CD4-positive, alpha-beta memory T cell (primary cell): ENCODE measurements around the gene ERBB4. TPM values are rescaled to one million over a fixed set of nuclear protein-coding genes. Genes with fewer than 3 reads are reported as not detected.
A peak's percentile ranks its signal among the peaks of the same experiment; 100 is the strongest.
"Not testable (repeated sequence)": the region's sequence is repeated elsewhere in the genome, so short reads cannot be mapped to it uniquely, and the experiment has no call there.

Experiments
- CTCF ChIA-PET: fragments of 350-600 bp; sonication (Branson Sonifier 250); formaldehyde crosslinking; loops from one replicate; lab custom pipeline; 2021; ENCODE audit warnings: inconsistent platforms; ENCODE audit not compliant: partially characterized antibody; lab: Charles Lee
- POLR2A ChIA-PET: fragments of 350-600 bp; sonication (Branson Sonifier 250); formaldehyde crosslinking; loops from one replicate; lab custom pipeline; 2021; ENCODE audit not compliant: partially characterized antibody; lab: Charles Lee
- DNase-seq, 5 donors: peaks; one replicate each; pipeline versions ENCODE4 v3.0.0 to v3.0.0-alpha.2; 2020 to 2022; ENCODE audit warnings: mixed read lengths in 1 of 5
- H3K27ac ChIP-seq: one replicate; pipeline ENCODE4 v1.7.0; 2013; ENCODE audit warnings: low read depth, low read length
- H3K27me3 ChIP-seq: 2 replicates; pipeline ENCODE4 v1.7.0; 2013; ENCODE audit warnings: mild to moderate bottlenecking, low read length, moderate library complexity; ENCODE audit not compliant: insufficient read depth
- H3K36me3 ChIP-seq: 2 replicates; pipeline ENCODE4 v1.7.0; 2013; ENCODE audit warnings: mild to moderate bottlenecking, low read length, moderate library complexity; ENCODE audit not compliant: insufficient read depth
- H3K4me1 ChIP-seq: 2 replicates; pipeline ENCODE4 v1.7.0; 2013; ENCODE audit warnings: mild to moderate bottlenecking, low read length, moderate library complexity; ENCODE audit not compliant: insufficient read depth
- H3K4me3 ChIP-seq, 2 donors: one replicate each; pipeline ENCODE4 v1.7.0; 2013; ENCODE audit warnings: low read length in 2 of 2, mild to moderate bottlenecking in 1 of 2
- H3K9me3 ChIP-seq, 2 donors: one replicate each; pipeline ENCODE4 v1.7.0; 2013; ENCODE audit warnings: low read length in 2 of 2, control low read depth in 1 of 2; ENCODE audit not compliant: control insufficient read depth in 1 of 2
- H3K27ac Mint-ChIP-seq, 7 donors: one replicate each; pipeline ENCODE4 v1.8.0; 2020 to 2021; ENCODE audit warnings: mixed read lengths in 7 of 7, mild to moderate bottlenecking in 6 of 7, inconsistent platforms in 3 of 7, moderate library complexity in 3 of 7
- H3K27me3 Mint-ChIP-seq, 2 donors: one replicate each; pipeline ENCODE4 v1.8.0; 2020 to 2021; ENCODE audit warnings: mixed read lengths in 2 of 2
- H3K36me3 Mint-ChIP-seq, 2 donors: one replicate each; pipeline ENCODE4 v1.8.0; 2020 to 2021; ENCODE audit warnings: mixed read lengths in 2 of 2, inconsistent platforms in 1 of 2, mild to moderate bottlenecking in 1 of 2
- H3K4me1 Mint-ChIP-seq, 4 donors: one replicate each; pipeline ENCODE4 v1.8.0; 2020 to 2021; ENCODE audit warnings: mixed read lengths in 4 of 4, mild to moderate bottlenecking in 1 of 4
- H3K4me3 Mint-ChIP-seq, 8 donors: one replicate each; pipeline ENCODE4 v1.8.0; 2020 to 2021; ENCODE audit warnings: mixed read lengths in 8 of 8, mild to moderate bottlenecking in 7 of 8, moderate library complexity in 6 of 8, inconsistent platforms in 3 of 8
- H3K9me3 Mint-ChIP-seq, 8 donors: one replicate each; pipeline ENCODE4 v1.8.0; 2020 to 2021; ENCODE audit warnings: mixed read lengths in 8 of 8, mild to moderate bottlenecking in 5 of 8, inconsistent platforms in 3 of 8, moderate library complexity in 1 of 8
- intact Hi-C: fragments of 100-400 bp; cut with micrococcal nuclease; formaldehyde crosslinking; loops from one replicate; pipeline ENCODE4 v1.15.1; 2023
- polyA plus RNA-seq, 2 donors: library from polyadenylated mRNA; unstranded; fragments of 300-500 nt; fragmentation: Illumina TruSeq; gene quantifications; one replicate each; pipeline ENCODE4 v1.2.3, GENCODE V29; 2021
- total RNA-seq, 2 experiments: library from RNA; stranded (reverse); gene quantifications; one replicate each; pipeline ENCODE4 v1.2.3, GENCODE V29; 2021

ERBB4 gene
- total and polyA plus RNA-seq, 4 experiments from 2014 or later, result not detected

GRCh38 chr2:211611061-211611518, 927.5 kb downstream of the ERBB4 start:
- ChIA-PET CTCF (no interaction called here), POLR2A (no interaction called here)
- H3K4me3 ChIP-seq, result peak overlapping the region in 1 of 2 donors; percentile 26
- peak in 4 of 5 donors; percentile 22 to 26 (median 22) for DNase-seq
- intact Hi-C loops, result no loop called here
- H3K27me3 ChIP-seq, result no peaks in the 10 kb centered on the region
- peak overlapping the region; percentile 62 to 88 (median 81) for H3K27ac Mint-ChIP-seq
- H3K4me1 ChIP-seq, result no peaks in the 10 kb centered on the region
- H3K4me3 Mint-ChIP-seq, result peak overlapping the region; percentile 50 to 87 (median 81)
- H3K9me3 Mint-ChIP-seq, result peaks cover 0 to 5% (median 0%) of the 10 kb centered on the region in 8 donors
- no peak overlapping the region for H3K27ac ChIP-seq
- H3K4me1 Mint-ChIP-seq, result peaks cover 0 to 6% (median 2%) of the 10 kb centered on the region in 4 donors
- H3K36me3 Mint-ChIP-seq, result no peaks in the 10 kb centered on the region
- no peaks in the 10 kb centered on the region for H3K9me3 ChIP-seq
- H3K27me3 Mint-ChIP-seq, result no peaks in the 10 kb centered on the region
- H3K36me3 ChIP-seq, result no peaks in the 10 kb centered on the region

- no peaks in the 10 kb centered on the region for H3K4me1 ChIP-seq
- intact Hi-C loops, result no loop called here
- Mint-ChIP-seq H3K36me3 (no peaks in the 10 kb centered on the region), H3K4me3 (no peak overlapping the region), H3K27ac (peak overlapping the region in 4 of 7 donors; percentile 8 to 37 (median 20)), H3K27me3 (no peaks in the 10 kb centered on the region), H3K4me1 (peaks cover 0 to 6% (median 2%) of the 10 kb centered on the region in 4 donors), H3K9me3 (peaks cover 0 to 5% (median 0%) of the 10 kb centered on the region in 8 donors)
- H3K27ac ChIP-seq, result no peak overlapping the region
- no peaks in the 10 kb centered on the region for H3K9me3 ChIP-seq
- ChIA-PET POLR2A (no interaction called here), CTCF (no interaction called here)
- H3K36me3 ChIP-seq, result no peaks in the 10 kb centered on the region
- no peak overlapping the region for H3K4me3 ChIP-seq
- no peak for DNase-seq
- no peaks in the 10 kb centered on the region for H3K27me3 ChIP-seq
These were observed 929.5 kb downstream of the ERBB4 start for GRCh38 chr2:211609127-211609526.

- ChIA-PET POLR2A (no interaction called here), CTCF (no interaction called here)
- Histone ChIP-seq H3K27me3 (no peaks in the 10 kb centered on the region), H3K27ac (no peak overlapping the region), H3K4me3 (no peak overlapping the region), H3K9me3 (no peaks in the 10 kb centered on the region), H3K4me1 (no peaks in the 10 kb centered on the region), H3K36me3 (no peaks in the 10 kb centered on the region)
- no peak for DNase-seq
- H3K27ac Mint-ChIP-seq, result no peak overlapping the region
- no peaks in the 10 kb centered on the region for H3K27me3 Mint-ChIP-seq
- intact Hi-C loops, result no loop called here
- peaks cover 0 to 4% (median 0%) of the 10 kb centered on the region in 8 donors for H3K9me3 Mint-ChIP-seq
- H3K4me1 Mint-ChIP-seq, result no peaks in the 10 kb centered on the region
- H3K4me3 Mint-ChIP-seq, result no peak overlapping the region
- no peaks in the 10 kb centered on the region for H3K36me3 Mint-ChIP-seq
These were observed 939.5 kb downstream of the ERBB4 start for GRCh38 chr2:211599146-211599545.

DNA sequence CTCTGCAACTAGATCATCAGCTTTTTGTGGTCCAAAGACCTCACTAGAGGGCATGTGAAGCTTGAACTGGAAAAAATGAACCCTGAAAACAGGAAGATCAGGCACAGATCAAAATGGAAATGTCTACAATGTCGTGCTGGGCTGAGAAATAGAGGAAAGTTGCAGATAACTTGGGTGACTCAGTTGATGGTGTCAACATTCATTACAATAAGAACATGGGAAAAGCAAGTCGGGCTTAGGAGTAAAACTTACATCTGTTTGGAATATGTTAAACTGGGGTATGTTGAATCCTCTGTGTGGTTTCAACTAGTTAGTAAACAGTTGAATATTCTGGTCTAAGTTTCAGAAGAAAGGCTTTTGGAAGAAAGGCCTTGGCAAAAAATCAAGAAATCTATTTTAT, 940.4 kb downstream of the ERBB4 start:
- Mint-ChIP-seq H3K36me3 (no peaks in the 10 kb centered on the region), H3K4me1 (no peaks in the 10 kb centered on the region), H3K27me3 (no peaks in the 10 kb centered on the region), H3K4me3 (no peak overlapping the region), H3K27ac (no peak overlapping the region), H3K9me3 (peaks cover 0 to 5% (median 0%) of the 10 kb centered on the region in 8 donors)
- H3K4me3 ChIP-seq, result no peak overlapping the region
- H3K9me3 ChIP-seq, result no peaks in the 10 kb centered on the region
- no peaks in the 10 kb centered on the region for H3K27me3 ChIP-seq
- CTCF ChIA-PET, result no interaction called here
- H3K36me3 ChIP-seq, result no peaks in the 10 kb centered on the region
- POLR2A ChIA-PET, result no interaction called here
- intact Hi-C loops, result no loop called here
- no peak for DNase-seq
- H3K4me1 ChIP-seq, result no peaks in the 10 kb centered on the region
- H3K27ac ChIP-seq, result no peak overlapping the region

DNA sequence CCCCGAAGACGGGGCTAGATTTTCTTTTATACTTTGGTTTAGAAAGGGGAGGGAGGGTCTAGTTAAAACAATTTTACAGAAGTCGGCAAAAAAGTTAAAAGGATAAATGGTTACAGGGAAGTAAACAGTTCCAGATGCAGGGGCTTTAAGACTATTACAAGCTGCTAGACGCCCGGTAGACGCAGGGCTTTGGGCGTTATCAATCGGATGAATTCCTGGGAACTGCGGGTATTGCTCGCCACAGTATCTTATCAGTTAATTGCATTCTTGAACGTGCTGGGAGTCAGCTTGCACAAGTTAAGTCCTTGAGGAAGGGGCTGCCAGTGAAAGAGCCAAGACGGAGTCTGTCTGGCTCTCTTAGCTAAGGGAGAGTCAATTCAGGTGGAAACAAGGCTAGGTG, 946.6 kb downstream of the ERBB4 start:
- H3K36me3 Mint-ChIP-seq, H3K9me3 ChIP-seq, POLR2A ChIA-PET, H3K9me3 Mint-ChIP-seq, H3K4me3 ChIP-seq, DNase-seq, H3K4me1 Mint-ChIP-seq, CTCF ChIA-PET, intact Hi-C loops, H3K4me1 ChIP-seq, H3K27me3 ChIP-seq, H3K27ac Mint-ChIP-seq, H3K27ac ChIP-seq, H3K27me3 Mint-ChIP-seq, H3K36me3 ChIP-seq, H3K4me3 Mint-ChIP-seq: not testable (repeated sequence)

- H3K36me3 ChIP-seq, result no peaks in the 10 kb centered on the region
- no peaks in the 10 kb centered on the region for H3K27me3 ChIP-seq
- ChIA-PET CTCF (no interaction called here), POLR2A (no interaction called here)
- Mint-ChIP-seq H3K4me1 (no peaks in the 10 kb centered on the region), H3K9me3 (peaks cover 0 to 6% (median 3%) of the 10 kb centered on the region in 8 donors), H3K27me3 (no peaks in the 10 kb centered on the region), H3K36me3 (no peaks in the 10 kb centered on the region), H3K27ac (no peak overlapping the region), H3K4me3 (no peak overlapping the region)
- no peak for DNase-seq
- H3K27ac ChIP-seq, result no peak overlapping the region
- no peak overlapping the region for H3K4me3 ChIP-seq
- no peaks in the 10 kb centered on the region for H3K4me1 ChIP-seq
- H3K9me3 ChIP-seq, result no peaks in the 10 kb centered on the region
- intact Hi-C loops, result no loop called here
These were observed 947.2 kb downstream of the ERBB4 start for GRCh38 chr2:211591426-211591825.

GRCh38 chr2:211568439-211568838, 970.2 kb downstream of the ERBB4 start:
- Mint-ChIP-seq H3K4me3 (no peak overlapping the region), H3K9me3 (peaks cover 0 to 4% (median 2%) of the 10 kb centered on the region in 8 donors), H3K4me1 (no peaks in the 10 kb centered on the region), H3K36me3 (no peaks in the 10 kb centered on the region), H3K27me3 (no peaks in the 10 kb centered on the region), H3K27ac (no peak overlapping the region)
- H3K27me3 ChIP-seq, result no peaks in the 10 kb centered on the region
- H3K27ac ChIP-seq, result no peak overlapping the region
- ChIA-PET CTCF (no interaction called here), POLR2A (no interaction called here)
- no peaks in the 10 kb centered on the region for H3K36me3 ChIP-seq
- intact Hi-C loops, result no loop called here
- H3K9me3 ChIP-seq, result no peaks in the 10 kb centered on the region
- no peaks in the 10 kb centered on the region for H3K4me1 ChIP-seq
- DNase-seq, result no peak
- no peak overlapping the region for H3K4me3 ChIP-seq

DNA sequence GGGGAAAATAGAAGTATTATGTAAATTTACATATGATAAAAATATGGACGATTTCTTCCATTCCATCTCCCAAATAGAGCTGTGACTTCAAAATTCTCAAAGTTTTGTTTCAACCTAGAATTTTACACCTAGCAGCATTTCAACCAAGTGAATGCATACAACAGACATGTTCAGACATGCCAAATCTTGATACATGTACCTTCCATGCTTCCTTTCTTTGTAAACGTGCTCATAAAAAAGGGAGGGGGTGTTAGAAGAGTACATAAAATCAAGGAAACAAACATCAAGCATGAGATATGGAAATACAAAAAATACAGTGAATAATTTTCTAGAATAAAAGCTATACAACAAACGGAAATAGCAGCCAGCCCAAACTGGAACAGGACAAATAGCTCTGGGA, 974.2 kb downstream of the ERBB4 start:
- no peaks in the 10 kb centered on the region for H3K4me1 Mint-ChIP-seq
- Histone ChIP-seq H3K27me3 (no peaks in the 10 kb centered on the region), H3K4me3 (no peak overlapping the region), H3K36me3 (no peaks in the 10 kb centered on the region), H3K9me3 (no peaks in the 10 kb centered on the region), H3K4me1 (no peaks in the 10 kb centered on the region), H3K27ac (no peak overlapping the region)
- H3K4me3 Mint-ChIP-seq, result no peak overlapping the region
- ChIA-PET CTCF (no interaction called here), POLR2A (no interaction called here)
- peaks cover 0 to 4% (median 0%) of the 10 kb centered on the region in 8 donors for H3K9me3 Mint-ChIP-seq
- no peak overlapping the region for H3K27ac Mint-ChIP-seq
- H3K27me3 Mint-ChIP-seq, result no peaks in the 10 kb centered on the region
- no peak for DNase-seq
- no peaks in the 10 kb centered on the region for H3K36me3 Mint-ChIP-seq
- intact Hi-C loops, result no loop called here
